T-helper 1 cell treated with Interleukin-12 subunit alpha and Interleukin-12 subunit beta and Interleukin-4 antibody, amounts not matched to agents 30 μg/mL and 1 μg/mL, for 36 hours (primary cell): ENCODE data around the gene RRAS.
"Not testable (repeated sequence)": the region's sequence is repeated elsewhere in the genome, so short reads cannot be mapped to it uniquely, and the experiment has no call there.

Experiments used
- H3K27ac Mint-ChIP-seq: one replicate; pipeline ENCODE4 v1.8.0; 2021; ENCODE audit warnings: mild to moderate bottlenecking, mixed read lengths
- H3K27me3 Mint-ChIP-seq: one replicate; pipeline ENCODE4 v1.8.0; 2021; ENCODE audit warnings: low read depth, mixed read lengths
- H3K36me3 Mint-ChIP-seq: one replicate; pipeline ENCODE4 v1.8.0; 2021; ENCODE audit warnings: low read depth, mixed read lengths
- H3K4me1 Mint-ChIP-seq: one replicate; pipeline ENCODE4 v1.8.0; 2021; ENCODE audit warnings: low read depth, mixed read lengths
- H3K4me3 Mint-ChIP-seq: one replicate; pipeline ENCODE4 v1.8.0; 2021; ENCODE audit warnings: mild to moderate bottlenecking, moderate library complexity, mixed read lengths
- H3K9me3 Mint-ChIP-seq: one replicate; pipeline ENCODE4 v1.8.0; 2021; ENCODE audit warnings: mixed read lengths

The RRAS gene

DNA sequence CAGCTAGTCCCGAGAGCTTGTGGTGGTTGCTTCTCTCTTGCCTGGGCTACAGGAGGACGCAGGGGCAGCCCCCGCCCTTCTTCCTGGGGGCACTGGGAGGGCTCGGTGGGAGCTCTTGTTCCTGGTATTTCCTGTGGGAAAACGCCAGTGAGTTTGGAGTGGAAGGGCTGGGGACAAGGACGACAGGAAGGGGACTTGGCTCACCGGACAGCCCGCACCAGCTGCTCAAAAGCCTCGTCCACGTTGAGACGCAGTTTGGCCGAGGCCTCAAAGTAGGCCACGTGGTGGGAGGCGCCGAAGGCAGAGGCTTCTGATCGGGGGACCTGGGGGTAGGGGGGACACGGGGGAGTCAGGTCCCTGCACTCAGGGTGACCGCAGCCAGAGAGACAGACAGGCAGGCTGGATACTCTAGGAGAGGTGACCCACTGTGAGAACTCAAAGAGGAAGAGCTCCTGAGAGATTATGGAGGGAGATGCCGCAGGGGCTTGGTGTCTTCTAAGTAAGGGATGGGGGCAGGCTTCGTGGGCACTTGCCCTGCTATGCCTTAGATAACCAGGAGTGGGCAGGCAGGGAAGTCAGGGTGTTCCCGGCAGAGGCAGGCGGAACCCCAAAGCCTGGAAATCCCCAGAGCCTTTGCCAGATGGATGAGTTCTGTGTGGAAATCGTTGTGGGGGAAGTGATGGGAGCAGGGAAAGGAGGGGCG lies 4.3 kb downstream of the RRAS start:
- Mint-ChIP-seq H3K27ac (no peak overlapping the region), H3K36me3 (peaks cover 2% of the 10 kb centered on the region), H3K4me3 (no peak overlapping the region), H3K27me3 (no peaks in the 10 kb centered on the region), H3K9me3 (no peaks in the 10 kb centered on the region), H3K4me1 (peaks cover 20% of the 10 kb centered on the region)

DNA sequence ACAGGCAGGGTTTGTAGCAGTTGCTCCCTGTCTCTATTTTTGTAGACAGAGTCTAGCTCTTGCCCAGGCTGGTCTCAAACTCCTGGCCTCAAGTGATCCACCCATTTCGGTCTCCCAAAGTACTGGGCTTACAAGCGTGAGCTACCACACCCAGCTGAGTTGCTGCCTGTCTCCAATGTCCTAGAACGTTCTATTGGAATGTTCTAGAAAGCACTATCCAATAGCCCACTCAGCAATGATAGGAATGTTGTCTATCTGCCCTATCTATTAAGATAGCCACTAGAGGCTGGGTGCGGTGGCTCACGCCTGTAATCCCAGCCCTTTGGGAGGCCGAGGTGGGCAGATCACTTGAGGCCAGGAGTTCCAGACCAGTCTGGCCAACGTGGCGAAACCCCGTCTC lies 6.7 kb downstream of the RRAS start:
- H3K36me3 Mint-ChIP-seq, H3K4me3 Mint-ChIP-seq, H3K27me3 Mint-ChIP-seq, H3K27ac Mint-ChIP-seq, H3K4me1 Mint-ChIP-seq, H3K9me3 Mint-ChIP-seq: not testable (repeated sequence)

DNA sequence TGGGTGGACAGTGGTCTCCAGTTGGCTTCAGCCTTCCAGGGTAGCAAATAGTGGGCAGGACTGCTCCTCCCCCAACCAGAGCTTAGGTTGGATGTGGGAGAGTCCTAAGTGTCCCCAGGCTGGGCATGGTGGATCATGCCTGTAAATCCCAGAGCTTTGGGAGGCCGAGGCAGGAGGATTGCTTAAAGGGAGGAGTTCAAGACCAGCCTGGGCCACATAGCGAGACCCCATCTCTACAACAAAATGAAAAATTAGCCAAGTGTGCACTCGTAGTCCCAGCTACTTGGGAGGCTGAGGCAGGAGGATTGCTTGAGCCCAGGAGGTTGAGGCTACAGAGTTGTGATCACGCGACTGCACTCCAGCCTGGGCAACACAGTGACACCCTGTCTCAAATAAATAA lies 7.4 kb downstream of the RRAS start:
- Mint-ChIP-seq H3K27ac (no peak overlapping the region), H3K4me1 (peaks cover 3% of the 10 kb centered on the region), H3K4me3 (no peak overlapping the region), H3K36me3 (peaks cover 7% of the 10 kb centered on the region), H3K9me3 (no peaks in the 10 kb centered on the region), H3K27me3 (no peaks in the 10 kb centered on the region)

DNA sequence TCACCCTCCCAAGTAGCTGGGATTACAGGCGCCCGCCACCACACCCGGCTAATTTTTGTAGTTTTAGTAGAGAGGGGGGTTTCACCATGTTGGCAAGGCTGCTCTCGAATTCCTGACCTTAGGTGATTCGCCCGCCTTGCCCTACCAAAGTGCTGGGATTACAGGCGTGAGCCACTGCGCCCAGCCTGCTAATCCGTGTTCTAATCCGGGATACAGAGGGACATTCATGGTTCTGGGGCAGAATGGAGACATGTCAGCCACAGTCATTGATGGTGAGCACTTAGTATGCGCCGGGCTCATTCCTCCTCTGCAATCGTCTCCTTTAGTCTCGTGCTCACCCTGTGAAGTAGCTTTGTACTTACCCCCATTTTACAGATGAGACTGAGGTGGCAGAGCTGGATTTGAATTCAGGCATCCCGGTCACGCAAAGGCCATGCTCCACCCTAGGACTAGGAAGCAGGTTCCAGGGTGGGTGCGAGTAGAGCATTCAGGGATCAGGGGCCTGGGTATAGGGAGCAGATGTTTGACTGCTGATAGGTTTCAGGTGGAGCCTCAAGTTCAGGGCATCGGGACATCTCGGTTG lies 8.2 kb downstream of the RRAS start:
- H3K4me1 Mint-ChIP-seq = peaks cover 3% of the 10 kb centered on the region
- H3K4me3 Mint-ChIP-seq = no peak overlapping the region
- no peak overlapping the region for H3K27ac Mint-ChIP-seq
- H3K27me3 Mint-ChIP-seq = no peaks in the 10 kb centered on the region
- H3K9me3 Mint-ChIP-seq = no peaks in the 10 kb centered on the region
- H3K36me3 Mint-ChIP-seq = peaks cover 8% of the 10 kb centered on the region

DNA sequence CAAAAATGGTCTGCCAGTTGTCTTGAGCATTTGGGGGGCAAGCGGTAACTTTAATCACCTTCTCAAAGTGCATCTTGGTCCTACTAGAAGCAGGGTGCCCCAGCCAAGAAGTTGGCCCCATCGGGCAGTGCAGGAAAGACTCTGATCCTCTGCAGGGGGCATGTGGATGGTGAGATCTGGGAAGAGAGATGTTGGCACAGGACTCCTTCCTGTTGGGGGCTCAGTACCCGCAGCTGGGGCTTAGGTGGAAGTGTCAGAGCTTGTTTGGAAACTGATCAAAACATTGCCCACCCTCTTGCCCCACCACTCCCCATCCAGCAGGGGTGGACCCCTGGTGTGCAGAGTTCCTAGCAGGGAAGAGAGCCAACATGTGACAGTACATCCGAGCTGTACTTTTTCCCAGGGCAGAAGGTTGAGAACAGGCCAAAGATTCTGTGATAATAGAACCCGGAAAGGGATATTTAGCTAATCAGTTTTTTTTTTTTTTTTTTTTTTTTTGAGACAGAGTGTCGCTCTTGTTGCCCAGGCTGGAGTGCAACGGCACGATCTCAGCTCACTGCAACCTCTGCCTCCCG lies 8.8 kb downstream of the RRAS start:
- H3K27ac Mint-ChIP-seq = no peak overlapping the region
- H3K36me3 Mint-ChIP-seq = peaks cover 8% of the 10 kb centered on the region
- H3K27me3 Mint-ChIP-seq = no peaks in the 10 kb centered on the region
- H3K4me3 Mint-ChIP-seq = no peak overlapping the region
- no peaks in the 10 kb centered on the region for H3K9me3 Mint-ChIP-seq
- peaks cover 3% of the 10 kb centered on the region for H3K4me1 Mint-ChIP-seq

DNA sequence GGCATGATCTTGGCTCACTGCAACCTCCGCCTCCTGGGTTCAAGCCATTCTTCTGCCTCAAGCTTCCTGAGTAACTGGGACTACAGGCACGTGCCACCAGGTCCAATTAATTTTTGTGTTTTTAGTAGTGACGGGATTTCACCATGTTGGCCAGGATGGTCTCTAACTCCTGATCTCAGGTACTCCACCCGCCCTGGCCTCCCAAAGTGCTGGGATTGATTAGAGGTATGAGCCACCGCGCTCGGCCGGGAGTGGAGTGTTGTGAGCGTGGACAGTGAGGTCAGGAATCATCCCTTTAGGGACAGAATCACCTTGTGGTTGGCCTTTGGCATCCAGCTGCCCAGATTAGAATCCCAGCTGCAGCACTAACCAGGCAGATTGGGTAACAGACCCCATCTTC lies 10.3 kb downstream of the RRAS start:
- H3K9me3 Mint-ChIP-seq = no peaks in the 10 kb centered on the region
- H3K27me3 Mint-ChIP-seq = no peaks in the 10 kb centered on the region
- no peak overlapping the region for H3K4me3 Mint-ChIP-seq
- H3K27ac Mint-ChIP-seq = no peak overlapping the region
- peaks cover 6% of the 10 kb centered on the region for H3K36me3 Mint-ChIP-seq
- H3K4me1 Mint-ChIP-seq = no peaks in the 10 kb centered on the region

DNA sequence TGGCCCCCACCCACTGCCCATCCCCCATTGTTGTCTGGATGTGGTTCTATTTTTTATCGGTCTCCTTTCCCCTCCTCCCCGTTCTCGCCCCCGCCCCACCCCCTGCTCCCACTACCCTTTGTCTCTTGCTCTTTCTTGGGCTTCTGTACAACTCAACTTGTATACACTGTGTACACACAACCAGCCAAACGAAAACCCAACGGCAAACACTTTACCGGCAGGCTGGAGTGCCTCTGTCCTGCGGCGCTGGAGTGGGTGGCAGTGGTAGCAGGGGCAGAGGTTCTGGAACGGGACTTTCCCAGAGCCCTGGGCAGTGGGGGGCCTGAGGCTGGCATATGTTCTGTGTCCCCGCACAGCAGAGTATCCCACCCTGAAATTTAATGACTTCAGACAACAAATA lies 13.7 kb downstream of the RRAS start:
- Mint-ChIP-seq H3K4me3 (no peak overlapping the region), H3K36me3 (peaks cover 22% of the 10 kb centered on the region), H3K27me3 (no peaks in the 10 kb centered on the region), H3K9me3 (no peaks in the 10 kb centered on the region), H3K27ac (no peak overlapping the region), H3K4me1 (no peaks in the 10 kb centered on the region)

DNA sequence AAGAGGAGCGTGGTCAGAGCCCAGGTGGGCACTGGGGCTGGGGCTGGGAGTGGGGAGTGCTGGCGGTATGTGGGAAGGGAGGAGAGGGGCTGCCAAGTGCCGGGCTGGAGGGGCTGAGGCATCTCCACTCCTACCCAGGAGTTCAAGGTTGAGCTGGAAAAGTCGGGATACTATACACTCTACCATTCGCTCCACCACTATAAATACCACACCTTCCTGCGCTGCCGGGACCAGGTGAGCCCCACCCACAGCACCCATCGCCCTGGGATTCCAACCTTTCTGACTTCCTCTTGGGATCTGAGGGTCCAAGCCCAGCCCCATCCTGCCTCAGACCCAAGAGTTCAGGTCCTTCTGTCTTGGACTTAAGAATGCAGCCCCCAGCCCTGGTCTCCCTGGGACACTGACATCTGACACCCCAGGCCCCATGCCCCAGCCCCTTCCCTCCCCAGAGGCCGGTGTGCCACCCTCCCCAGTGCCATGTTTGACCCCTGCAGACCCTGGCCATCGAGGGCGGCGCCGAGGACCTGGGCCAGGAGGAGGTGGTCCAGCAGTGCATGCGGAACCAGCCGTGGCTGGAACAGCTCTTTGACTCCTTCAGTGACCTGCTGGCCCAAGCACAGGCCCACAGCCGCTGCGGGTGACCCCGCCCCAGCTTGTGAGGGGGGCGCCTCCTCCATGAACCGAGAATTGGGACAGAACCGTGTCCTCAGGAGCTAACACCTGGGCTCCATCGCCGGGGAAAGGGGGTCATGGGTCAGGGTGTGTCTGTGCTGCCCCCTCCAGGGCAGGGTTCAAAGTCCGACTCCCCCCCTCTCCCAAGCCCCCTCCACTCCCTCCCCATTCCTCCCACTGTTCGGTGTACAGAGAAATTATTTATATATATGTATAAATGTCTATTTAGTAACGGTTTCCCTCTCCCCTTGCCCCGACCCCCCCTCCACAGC lies 14.7 kb downstream of the RRAS start:
- Mint-ChIP-seq H3K4me1 (no peaks in the 10 kb centered on the region), H3K36me3 (peaks cover 22% of the 10 kb centered on the region), H3K27me3 (no peaks in the 10 kb centered on the region), H3K27ac (no peak overlapping the region), H3K9me3 (no peaks in the 10 kb centered on the region), H3K4me3 (no peak overlapping the region)

DNA sequence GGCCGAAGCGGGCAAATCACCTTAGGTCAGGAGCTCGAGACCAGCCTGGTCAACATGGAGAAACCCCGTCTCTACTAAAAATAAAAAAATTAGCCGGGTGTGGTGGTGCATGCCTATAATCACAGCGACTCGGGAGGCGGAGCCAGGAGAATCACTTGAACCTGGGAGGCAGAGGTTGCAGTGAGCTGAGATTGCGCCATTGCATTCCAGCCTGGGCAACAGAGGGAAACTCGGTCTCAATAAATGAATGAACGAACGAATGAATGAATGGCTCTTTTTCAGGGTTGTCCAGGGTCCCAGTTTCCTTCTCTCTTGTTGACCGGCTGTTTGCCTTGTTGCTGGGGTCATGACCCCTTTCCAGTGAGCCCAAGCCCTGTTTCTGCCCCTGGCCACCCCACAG lies 22.1 kb downstream of the RRAS start:
- H3K27me3 Mint-ChIP-seq, H3K4me1 Mint-ChIP-seq, H3K9me3 Mint-ChIP-seq, H3K27ac Mint-ChIP-seq, H3K4me3 Mint-ChIP-seq: not testable (repeated sequence)
- peaks cover 41% of the 10 kb centered on the region for H3K36me3 Mint-ChIP-seq

DNA sequence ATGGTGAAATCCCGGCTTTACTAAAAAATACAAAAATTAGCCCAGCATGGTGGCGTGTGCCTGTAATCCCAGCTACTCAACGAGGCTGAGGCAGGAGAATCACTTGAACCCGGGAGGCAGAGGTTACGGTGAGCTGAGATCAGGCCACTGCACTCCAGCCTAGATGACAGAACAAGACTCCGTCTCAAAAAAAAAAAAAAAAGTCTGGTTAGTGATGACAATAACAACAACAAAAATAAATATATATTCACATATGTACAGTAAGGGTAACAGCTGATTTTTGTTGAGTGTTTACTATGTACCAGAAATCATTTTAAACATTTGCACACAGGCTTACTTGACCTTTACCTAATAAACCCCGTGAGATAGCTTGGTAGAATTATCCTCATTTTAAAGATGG lies 23.0 kb downstream of the RRAS start:
- Mint-ChIP-seq H3K4me1 (peaks cover 9% of the 10 kb centered on the region), H3K4me3 (no peak overlapping the region), H3K9me3 (no peaks in the 10 kb centered on the region), H3K36me3 (peaks cover 41% of the 10 kb centered on the region), H3K27me3 (no peaks in the 10 kb centered on the region), H3K27ac (no peak overlapping the region)

DNA sequence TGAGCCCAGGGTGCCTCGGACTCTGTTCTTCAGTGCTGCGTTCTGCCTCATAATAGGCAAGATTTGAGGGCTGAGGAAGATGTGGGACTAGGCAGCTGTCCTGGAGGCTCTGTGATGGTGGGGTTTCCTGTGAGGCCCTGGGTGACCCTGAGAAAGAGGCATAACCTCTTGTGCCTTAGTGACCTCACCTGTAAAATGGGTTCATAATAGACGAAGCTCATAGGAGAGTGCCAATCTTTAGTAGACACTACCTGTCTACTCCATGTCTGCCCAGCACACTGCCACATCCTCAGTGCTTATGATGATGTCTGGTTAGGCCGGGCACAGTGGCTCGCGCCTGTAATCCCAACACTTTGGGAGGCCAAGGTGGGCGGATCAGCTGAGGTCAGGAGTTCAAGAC lies 23.4 kb downstream of the RRAS start:
- no peaks in the 10 kb centered on the region for H3K9me3 Mint-ChIP-seq
- H3K36me3 Mint-ChIP-seq = peaks cover 40% of the 10 kb centered on the region
- peaks cover 9% of the 10 kb centered on the region for H3K4me1 Mint-ChIP-seq
- no peak overlapping the region for H3K27ac Mint-ChIP-seq
- H3K4me3 Mint-ChIP-seq = no peak overlapping the region
- no peaks in the 10 kb centered on the region for H3K27me3 Mint-ChIP-seq

DNA sequence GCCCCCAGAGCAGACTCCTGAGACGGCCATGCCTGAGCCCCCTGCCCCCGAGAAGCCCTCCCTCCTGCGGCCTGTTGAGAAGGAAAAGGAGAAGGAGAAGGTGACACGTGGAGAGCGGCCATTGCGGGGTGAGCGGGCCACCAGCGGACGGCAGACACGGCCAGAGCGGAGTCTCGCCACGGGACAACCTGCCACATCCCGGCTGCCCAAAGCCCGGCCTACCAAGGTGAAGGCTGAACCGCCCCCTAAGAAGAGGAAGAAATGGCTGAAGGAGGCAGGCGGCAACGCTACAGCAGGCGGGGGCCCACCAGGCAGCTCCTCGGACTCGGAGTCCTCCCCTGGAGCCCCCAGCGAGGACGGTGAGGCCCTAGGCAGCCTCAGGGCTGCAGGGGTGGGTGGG lies 24.1 kb downstream of the RRAS start:
- no peak overlapping the region for H3K4me3 Mint-ChIP-seq
- H3K27me3 Mint-ChIP-seq = no peaks in the 10 kb centered on the region
- peaks cover 9% of the 10 kb centered on the region for H3K4me1 Mint-ChIP-seq
- peaks cover 38% of the 10 kb centered on the region for H3K36me3 Mint-ChIP-seq
- H3K27ac Mint-ChIP-seq = no peak overlapping the region
- H3K9me3 Mint-ChIP-seq = no peaks in the 10 kb centered on the region

DNA sequence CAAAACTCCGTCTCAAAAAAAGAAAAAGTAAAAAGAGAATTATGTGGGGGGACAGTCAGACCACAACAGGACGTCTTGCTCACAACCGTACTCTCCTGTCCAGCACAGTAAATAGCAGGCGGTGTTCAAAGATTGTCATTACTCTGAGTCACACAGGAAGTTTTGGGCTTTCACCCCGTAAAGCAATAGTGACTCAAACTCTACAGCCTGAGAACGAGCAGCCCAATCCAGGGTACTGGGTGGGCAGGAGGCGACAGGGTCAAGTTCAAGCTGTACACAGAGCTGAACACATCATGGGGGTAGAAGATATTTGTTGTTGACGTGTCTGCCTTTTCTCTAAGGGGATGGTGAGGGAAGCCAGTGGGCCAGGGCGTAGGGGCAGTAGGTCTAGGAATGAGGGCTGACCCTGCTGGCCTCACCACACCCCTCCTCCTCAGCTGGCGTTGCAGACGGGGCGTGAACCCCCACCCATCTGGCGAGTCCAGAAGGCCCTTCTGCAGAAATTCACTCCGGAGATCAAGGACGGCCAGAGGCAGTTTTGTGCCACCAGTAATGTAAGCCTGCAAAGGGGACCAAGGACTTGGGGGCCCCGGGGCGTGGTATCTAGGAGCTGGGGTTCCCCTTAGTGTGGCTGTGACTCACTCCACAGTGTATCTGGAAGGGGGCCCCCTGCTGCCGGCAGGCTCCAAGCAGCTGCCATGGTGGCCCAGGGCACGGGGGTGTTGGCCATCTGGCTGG lies 25.7 kb downstream of the RRAS start:
- Mint-ChIP-seq H3K4me3 (no peak overlapping the region), H3K9me3 (no peaks in the 10 kb centered on the region), H3K27me3 (no peaks in the 10 kb centered on the region), H3K36me3 (peaks cover 38% of the 10 kb centered on the region), H3K4me1 (peaks cover 9% of the 10 kb centered on the region), H3K27ac (peak overlapping the region; percentile 67)

DNA sequence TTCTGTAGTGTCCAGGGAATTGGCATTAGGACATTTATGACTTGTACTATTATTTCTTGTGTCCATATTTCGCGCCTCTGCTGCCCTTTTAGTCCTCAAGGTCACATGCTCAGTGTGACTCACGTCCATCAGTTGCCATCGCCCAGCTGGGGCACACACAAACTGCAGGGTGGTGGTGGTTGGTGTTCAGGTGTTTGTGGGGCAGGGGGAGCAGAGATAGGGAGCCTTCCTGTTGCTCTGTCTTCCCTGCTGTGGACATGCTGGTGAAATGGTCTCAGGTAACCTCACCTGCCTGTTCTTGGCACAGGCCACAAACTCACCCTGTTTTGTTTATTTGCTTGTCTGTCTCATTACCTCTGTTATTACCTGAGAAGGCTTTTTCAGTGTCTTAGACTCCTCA lies 26.6 kb downstream of the RRAS start:
- Mint-ChIP-seq H3K27ac (no peak overlapping the region), H3K9me3 (no peaks in the 10 kb centered on the region), H3K4me3 (no peak overlapping the region), H3K27me3 (no peaks in the 10 kb centered on the region), H3K36me3 (peaks cover 34% of the 10 kb centered on the region), H3K4me1 (peaks cover 9% of the 10 kb centered on the region)
